D341Med (cell line): ENCODE measurements around the gene TMPRSS12.
"Not testable (repeated sequence)": the region's sequence is repeated elsewhere in the genome, so short reads cannot be mapped to it uniquely, and the experiment has no call there.

ENCODE experiments used
- DNase-seq: peaks from one replicate; pipeline ENCODE4 v3.0.0; 2012; ENCODE audit warnings: low spot score

Gene TMPRSS12

DNA sequence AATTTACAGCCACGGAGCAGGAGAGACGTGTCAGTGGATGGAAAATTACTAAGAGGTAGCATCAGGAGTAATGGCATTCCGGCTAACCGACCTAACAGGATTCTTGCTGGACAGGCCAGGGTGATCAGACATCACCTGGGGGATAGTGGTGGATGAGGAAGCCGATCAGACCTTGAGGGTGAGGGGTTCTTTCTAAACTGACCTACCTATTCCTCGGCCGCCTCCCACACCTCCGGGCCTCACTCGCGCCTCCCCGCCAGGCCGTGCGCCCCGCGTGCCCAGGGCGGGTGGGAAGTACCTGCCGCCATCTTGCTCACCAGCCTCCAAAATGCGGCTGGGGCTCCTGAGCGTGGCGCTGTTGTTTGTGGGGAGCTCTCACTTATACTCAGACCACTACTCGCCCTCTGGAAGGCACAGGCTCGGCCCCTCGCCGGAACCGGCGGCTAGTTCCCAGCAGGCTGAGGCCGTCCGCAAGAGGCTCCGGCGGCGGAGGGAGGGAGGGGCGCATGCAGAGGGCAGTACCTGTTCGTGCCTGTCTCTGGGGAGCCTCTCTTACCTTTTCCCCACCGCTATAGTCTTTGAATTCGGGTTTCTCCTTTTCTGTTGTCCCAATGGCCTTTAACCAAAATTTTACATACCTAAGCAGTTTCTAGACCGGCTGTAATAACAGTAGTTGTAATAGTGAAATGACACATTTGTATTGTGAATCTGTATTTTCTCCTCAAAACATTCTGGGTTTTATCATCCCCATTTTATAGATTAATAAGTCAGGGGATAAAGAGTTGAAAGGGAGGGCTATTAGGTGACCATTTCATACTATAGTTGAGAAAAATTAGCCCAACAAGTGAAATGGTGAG lies at the start of gene TMPRSS12:
TMPRSS12 (plus strand) TSS at position 290 of the 857 bp plus-strand sequence; CDS start at position 329, 39 bp downstream.
- no peak for DNase-seq

DNA sequence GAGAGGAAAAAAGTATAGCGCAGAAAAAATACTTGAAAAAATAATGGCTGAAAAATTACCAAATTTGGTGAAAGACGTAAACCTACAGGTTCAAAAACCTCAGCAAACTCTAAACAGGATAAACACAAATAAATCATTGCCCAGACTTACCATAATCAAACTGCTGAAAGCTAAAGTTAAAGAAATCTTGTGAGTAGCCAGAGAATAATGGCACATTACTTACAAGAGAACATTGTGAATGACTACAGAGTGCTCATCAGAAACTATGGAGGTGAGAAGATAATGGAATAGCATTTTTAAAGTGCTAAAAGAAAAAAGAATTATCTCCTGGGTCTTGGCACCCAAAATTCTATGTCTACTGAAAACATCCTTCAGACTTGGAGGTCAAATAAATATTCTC lies 42.8 kb upstream of the TMPRSS12 start:
- DNase-seq: no peak

DNA sequence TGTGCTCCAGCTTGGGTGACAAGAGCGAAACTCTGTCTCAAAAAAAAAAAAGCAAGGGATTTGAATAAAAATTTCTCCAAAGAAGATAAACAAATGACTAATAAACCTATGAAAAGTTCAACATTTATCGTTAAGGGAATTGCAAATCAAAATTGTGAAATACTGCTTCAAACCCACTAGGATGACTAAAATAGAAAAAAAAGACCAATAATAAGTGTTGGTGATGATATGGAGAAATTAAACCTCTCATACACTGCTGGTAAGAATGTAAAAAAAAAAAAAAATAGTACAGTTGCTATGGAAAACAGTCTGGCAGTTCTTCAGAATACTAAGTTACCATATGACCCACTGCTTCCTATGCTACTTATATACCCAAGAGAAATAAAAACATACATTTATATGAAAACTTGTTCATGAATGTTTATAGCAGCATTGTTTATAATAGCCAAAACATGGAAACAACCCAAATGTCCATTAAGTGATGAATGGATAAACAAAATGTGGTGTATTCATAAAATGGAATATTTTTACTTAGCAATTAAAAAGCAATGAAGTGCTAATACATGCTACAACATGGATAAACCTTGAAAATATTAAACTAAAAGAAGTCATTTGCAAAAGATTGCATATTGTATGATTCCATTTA lies 39.4 kb upstream of the TMPRSS12 start:
- DNase-seq: no peak

DNA sequence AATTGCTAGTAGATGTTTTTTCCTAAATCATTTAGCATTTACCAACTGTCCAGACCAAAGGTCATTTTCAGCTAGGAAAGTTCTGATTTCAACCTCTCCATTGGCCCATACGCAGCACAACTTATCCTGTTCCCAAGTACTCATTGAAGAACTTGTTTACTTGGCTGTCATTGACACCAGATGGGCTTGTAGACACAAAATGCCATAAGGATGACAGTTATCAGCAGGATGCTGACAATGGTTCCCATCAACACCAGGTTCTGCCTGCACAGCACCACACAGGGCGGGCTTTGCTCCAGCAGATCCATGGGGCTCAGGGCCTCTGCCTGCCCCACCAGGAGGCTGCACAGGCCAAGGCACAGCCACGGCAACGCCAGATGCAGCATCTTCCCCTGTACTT lies 36.5 kb upstream of the TMPRSS12 start:
- no peak for DNase-seq

GRCh38 chr12:50809131-50809530 lies 33.6 kb upstream of the TMPRSS12 start:
- DNase-seq: not testable (repeated sequence)

- not testable (repeated sequence) for DNase-seq
Measured at GRCh38 chr12:50814921-50815320, 27.8 kb upstream of the TMPRSS12 start.

- DNase-seq: no peak
Measured at GRCh38 chr12:50820177-50820576, 22.5 kb upstream of the TMPRSS12 start.

GRCh38 chr12:50822082-50822481 lies 20.6 kb upstream of the TMPRSS12 start:
- DNase-seq: no peak

DNA sequence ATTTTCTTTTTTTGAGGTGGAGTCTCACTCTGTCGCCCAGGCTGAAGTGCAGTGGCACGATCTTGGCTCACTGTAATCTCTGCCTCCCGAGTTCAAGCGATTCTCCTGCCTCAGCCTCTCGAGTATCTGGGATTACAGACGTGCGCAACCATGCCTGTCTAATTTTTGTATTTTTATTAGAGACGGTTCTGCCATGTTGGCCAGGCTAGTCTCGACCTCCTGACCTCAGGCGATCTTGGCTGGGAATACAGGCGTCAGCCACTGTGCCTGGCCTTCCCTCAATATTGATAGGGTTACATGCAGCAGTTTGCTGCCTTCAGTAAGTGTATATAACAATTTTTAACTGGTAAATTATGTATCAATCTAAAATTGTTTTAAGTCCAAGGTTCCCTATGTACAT lies 19.0 kb upstream of the TMPRSS12 start:
- not testable (repeated sequence) for DNase-seq

- DNase-seq: no peak
Measured at GRCh38 chr12:50824914-50825313, 17.8 kb upstream of the TMPRSS12 start.

DNA sequence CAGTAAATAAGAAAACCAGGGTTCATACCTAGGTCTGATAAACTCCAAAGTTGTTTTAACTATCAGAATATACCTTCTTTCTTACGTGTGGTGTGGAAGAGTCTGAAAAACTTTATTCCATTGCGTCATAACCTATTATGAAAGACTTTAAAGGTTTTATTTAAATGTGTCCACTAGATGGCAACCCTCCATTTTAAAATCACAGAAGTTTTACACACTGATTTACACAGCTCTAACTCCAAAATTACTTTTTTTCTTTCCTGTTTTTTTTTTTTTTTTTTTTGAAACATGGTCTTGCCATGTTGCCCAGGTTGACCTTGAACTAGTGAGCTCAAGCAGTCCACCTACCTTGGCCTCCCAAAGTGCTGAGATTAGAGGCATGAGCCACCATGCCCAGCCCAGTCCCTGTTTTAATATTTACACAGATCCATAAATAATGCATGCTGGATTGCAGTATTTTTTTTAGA lies 17.3 kb upstream of the TMPRSS12 start:
- no peak for DNase-seq

DNA sequence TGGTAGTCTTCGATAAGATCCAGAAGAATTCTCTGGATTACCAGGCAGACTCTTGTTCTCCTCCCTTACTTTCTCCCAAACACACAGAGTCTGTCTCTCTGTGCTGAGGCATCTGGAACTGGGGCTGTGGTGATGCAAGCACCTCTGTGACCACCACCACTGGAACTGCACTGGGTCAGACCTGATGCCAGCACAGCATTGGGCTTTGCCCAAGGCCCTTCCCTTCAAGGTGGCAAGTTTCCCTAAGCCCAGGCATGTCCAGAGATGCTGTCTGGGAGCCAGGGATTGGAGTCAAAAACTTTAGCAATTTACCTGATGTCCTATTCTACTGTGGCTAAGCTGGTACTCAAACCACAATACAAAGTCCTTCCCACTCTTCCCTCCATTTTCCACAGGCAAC lies 14.6 kb upstream of the TMPRSS12 start:
- no peak for DNase-seq

DNA sequence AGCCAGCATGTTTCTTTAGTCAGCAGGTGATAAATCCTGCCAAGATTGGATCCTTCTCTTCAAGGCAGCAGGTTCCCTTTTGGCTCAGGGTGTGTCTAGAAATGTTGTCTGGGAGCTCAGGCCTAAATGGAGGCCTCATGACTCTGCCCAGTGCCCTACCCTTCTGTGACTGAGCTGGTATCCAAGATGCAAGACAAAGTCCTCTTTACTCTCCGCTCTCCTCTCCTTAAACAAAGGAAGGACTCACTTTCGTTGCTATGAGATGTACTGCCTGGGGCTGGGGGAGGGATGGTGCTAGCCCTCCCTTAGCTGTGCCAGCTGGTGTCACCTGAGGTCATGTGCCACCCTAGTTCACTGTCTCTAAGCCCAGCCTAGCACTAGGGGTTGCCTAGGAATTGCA lies 13.8 kb upstream of the TMPRSS12 start:
- no peak for DNase-seq

DNA sequence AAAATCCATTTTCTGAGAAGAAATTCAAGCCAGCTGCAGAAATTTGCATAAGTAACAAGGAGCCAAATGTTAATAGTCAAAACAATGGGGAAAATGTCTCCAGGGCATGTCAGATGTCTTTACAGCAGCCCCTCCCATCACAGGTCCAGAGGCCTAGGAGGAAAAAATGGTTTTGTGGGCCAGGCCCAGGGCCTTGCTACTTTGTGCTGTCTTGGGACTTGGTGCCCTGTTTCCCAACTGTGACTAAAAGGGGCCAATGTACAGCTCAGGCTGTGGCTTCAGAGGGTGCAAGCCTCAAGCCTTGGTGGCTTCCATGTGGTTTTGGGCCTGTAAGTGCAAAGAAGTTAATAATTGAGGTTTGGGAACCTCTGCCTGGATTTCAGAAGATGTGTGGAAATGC lies 8.9 kb upstream of the TMPRSS12 start:
- DNase-seq: not testable (repeated sequence)

- no peak for DNase-seq
Measured at GRCh38 chr12:50839042-50839441, 3.7 kb upstream of the TMPRSS12 start.

GRCh38 chr12:50840809-50841487 lies 1.8 kb upstream of the TMPRSS12 start:
- no peak for DNase-seq

- no peak for DNase-seq
Measured at GRCh38 chr12:50841716-50842531, 802 bp upstream of the TMPRSS12 start.

DNA sequence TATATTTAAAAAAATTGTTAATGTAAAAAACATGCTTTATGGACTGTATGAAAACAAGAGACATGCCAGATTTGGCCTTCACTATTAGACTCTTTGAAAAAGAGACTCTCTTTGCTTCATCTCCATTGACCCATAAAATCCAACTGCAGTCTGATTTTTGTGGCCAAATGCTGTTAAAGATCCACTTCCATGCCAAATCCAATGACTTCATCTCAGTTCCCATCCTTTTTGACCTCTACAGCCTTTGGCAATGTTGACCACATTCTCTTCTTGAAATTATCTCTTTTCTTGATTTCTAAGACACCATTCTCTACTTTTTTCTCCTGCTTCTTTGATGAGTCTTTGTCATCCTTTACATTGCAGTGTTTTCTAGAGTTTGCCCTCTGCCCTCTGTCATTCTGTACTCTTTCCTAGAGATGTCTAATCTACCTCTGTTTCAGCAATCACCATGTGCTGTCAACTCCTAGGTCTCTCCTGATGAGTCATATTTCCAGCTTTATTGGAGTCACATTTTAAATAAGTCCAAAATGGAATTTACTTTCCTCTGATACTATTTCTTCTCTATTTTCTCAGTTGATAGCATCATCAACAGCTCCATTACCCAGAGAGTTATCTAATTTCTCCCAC lies 2.4 kb downstream of the TMPRSS12 start:
- DNase-seq: no peak

GRCh38 chr12:50848963-50849362 lies 6.2 kb downstream of the TMPRSS12 start:
- no peak for DNase-seq

- not testable (repeated sequence) for DNase-seq
Measured at GRCh38 chr12:50855218-50855617, 12.5 kb downstream of the TMPRSS12 start.

- DNase-seq: not testable (repeated sequence)
Measured at GRCh38 chr12:50855679-50856078, 13.0 kb downstream of the TMPRSS12 start.
